GM12891 (cell line): ENCODE measurements around the gene NDC80.
"Not testable (repeated sequence)": the region's sequence is repeated elsewhere in the genome, so short reads cannot be mapped to it uniquely, and the experiment has no call there.

Experiments
- DNase-seq: peaks from one replicate; pipeline ENCODE4 v3.0.0; 2011; ENCODE audit warnings: low spot score; ENCODE audit not compliant: insufficient read length
- FAIRE-seq: peaks from 2 replicates; lab custom pipeline; 2011; peaks lifted over from hg19 to GRCh38; lab: Jason Lieb, UNC
- PAX5 ChIP-seq: IDR thresholded peaks from 2 replicates; pipeline ENCODE4 v1.6.1; 2011; ENCODE audit warnings: low read length, moderate library complexity, mild to moderate bottlenecking; ENCODE audit not compliant: insufficient read depth, severe bottlenecking
- POLR2A ChIP-seq: IDR thresholded peaks from 2 replicates; pipeline ENCODE4 v1.6.1; 2011; ENCODE audit warnings: low read depth, low read length, control low read depth
- POLR2AphosphoS5 ChIP-seq: IDR thresholded peaks from 2 replicates; pipeline ENCODE4 v1.6.1; 2011; ENCODE audit warnings: low read depth, low read length, control low read depth
- POU2F2 ChIP-seq: IDR thresholded peaks from 2 replicates; pipeline ENCODE4 v1.6.1; 2011; ENCODE audit warnings: low read depth, mild to moderate bottlenecking, control low read depth, low read length, moderate library complexity
- SPI1 ChIP-seq: IDR thresholded peaks from 2 replicates; pipeline ENCODE4 v1.6.1; 2011; ENCODE audit warnings: low read depth, low read length, control low read depth
- TAF1 ChIP-seq: IDR thresholded peaks from 2 replicates; pipeline ENCODE4 v1.6.1; 2011; ENCODE audit warnings: low read depth, low read length, control low read depth

NDC80 gene

DNA sequence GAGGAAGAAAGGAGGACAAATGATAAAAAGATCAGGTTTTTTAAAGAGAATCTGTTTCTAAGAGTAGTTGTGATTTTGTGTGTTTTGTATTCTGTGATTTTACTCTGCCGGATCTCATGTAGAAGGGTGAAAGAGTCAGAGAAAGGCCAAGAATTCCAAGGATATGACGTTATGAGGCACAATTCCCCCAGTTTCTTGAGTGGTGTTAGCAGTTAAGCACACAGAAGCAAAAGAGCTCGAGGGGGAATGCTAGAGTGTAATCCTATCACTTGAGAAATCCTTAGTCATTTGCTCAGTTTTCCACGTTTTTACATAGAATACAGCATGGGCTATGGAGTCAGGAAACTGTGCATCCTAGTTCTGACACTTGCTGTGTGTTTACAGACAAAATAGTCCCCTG is 34.9 kb upstream of the NDC80 start:
- FAIRE-seq: no peak
- no peak for TF ChIP-seq POLR2A
- no peak for TF ChIP-seq TAF1
- DNase-seq: no peak

DNA sequence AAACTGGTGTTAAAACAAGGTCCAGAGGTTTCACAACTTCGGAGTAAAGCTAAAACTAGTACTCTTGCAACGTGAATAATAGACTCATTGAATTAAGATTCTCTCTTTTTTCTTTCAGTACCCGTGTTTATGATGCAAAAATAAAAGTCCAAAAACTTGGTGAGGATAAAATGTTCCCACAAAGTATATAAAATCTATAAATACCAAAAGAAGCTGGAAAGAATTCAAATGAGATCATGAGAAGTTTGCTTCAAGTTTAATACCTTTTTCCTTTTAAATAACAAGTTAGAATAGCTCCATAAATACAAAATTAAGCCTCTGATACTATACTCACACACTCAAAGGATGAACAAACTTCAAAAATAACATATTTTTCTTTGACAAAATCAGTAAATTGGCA is 34.1 kb upstream of the NDC80 start:
- FAIRE-seq (no peak), DNase-seq (no peak)
- no peak for TF ChIP-seq SPI1
- TF ChIP-seq POLR2A: no peak
- TF ChIP-seq PAX5: no peak
- no peak for TF ChIP-seq POLR2AphosphoS5
- TF ChIP-seq TAF1: no peak
- TF ChIP-seq POU2F2: no peak

DNA sequence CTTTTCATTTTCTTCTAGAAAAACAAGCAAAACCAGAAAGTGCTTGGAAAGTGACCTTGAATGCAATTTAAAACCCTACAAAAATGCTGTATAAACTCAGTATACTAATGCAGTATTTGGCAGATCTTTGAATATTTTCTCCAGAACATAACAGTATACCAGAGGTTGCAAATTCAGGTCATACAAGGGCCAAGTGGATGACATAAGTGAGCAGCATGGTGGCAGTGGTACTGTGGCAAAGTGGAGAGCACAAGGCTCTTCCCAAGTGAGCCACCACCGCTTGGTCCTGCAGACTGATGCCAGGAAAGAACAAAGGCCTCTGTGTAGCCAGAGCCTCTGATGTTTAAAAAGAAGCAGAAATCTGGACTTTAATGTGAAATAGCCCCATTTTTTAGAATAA is 33.1 kb upstream of the NDC80 start:
- DNase-seq: no peak
- no peak for FAIRE-seq

DNA sequence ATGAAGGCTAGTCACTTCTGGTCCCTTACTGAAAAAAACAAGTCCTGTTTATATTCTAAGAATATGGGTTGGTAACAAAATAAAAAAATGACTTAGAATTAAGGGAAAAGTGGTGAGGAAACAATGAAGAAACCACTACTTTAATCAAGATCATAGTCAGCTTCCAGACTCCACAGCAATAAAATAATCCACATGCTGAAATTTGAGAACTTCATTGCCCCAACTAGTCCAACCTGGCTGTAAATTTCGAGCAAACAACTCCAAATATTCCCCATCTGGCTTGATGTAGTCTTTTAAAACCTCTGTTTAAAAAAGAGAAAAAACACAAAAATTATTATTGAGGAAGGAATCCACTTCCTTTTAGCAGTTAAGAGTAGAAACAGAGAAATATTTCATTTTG is 32.5 kb upstream of the NDC80 start:
- FAIRE-seq (no peak), DNase-seq (no peak)
- TF ChIP-seq PAX5 (no peak), POU2F2 (no peak), SPI1 (no peak), POLR2A (no peak), POLR2AphosphoS5 (no peak), TAF1 (no peak)

More for the DNA sequence above, 33.1 kb upstream of the NDC80 start:
- TF ChIP-seq POLR2AphosphoS5 (no peak), POU2F2 (no peak), POLR2A (no peak), SPI1 (no peak), TAF1 (no peak), PAX5 (no peak)

DNA sequence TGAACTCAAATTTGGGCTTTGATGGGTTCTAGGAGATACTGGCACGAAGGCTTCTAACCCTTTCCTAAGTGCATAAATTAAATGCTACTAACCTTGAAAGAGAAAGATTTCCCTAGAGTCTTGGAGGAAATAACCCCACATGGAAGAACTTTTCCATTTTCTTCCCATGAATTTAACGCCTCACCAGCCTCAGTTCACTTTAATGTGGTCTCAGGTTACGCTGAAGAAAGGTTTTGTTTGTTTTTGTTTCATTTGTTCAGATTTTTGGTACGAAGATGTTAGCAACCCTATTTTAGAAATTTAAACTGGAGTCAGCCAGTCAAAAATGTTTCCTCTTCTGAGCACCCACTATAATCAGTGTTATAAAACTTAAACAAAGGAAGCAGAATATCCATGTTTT is 30.8 kb upstream of the NDC80 start:
- TF ChIP-seq POU2F2 (no peak), TAF1 (no peak), SPI1 (no peak), POLR2A (no peak), PAX5 (no peak), POLR2AphosphoS5 (no peak)
- no peak for FAIRE-seq
- no peak for DNase-seq

DNA sequence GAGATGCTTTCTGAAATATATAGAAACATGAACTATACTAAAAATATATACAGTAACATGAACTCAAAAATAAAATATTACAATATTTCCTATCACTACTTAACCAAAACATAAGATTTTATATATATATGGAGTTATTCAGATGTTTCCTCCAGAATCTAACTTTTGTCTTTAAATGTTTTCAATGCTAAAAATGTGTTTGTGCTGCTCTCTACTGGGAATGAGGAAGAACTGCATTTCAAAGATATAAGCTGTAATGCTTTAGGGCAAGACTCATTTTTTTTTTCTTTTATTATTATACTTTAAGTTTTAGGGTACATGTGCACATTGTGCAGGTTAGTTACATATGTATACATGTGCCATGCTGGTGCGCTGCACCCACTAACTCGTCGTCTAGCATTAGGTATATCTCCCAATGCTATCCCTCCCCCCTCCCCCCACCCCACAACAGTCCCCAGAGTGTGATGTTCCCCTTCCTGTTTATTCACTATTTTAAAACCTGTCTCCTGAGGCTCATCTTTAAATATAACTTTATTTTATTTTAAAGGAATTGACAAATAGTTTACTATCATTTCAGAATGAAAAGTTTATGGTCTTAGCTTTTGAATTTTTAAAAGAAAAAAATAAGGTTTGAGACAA is 29.3 kb upstream of the NDC80 start:
- peak; percentile 41 for FAIRE-seq
- not testable (repeated sequence) for DNase-seq

DNA sequence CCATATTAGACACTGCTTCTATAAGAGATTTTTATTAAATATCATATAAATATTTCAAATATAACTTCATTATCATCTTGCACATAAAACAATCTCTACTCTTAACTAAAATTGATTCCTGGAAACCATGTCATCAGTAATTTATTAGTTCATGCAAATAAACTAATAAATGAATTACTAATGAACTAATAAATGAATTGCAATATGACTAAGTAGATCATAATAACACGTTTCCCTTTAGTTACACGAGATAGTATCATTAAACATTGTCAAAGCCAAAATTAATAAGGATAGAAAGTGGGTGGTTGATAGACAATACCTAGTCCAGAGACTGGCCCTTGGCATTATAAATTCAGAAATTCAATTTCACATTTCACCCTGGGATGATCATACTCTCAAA is 26.2 kb upstream of the NDC80 start:
- TF ChIP-seq POLR2AphosphoS5 (no peak), SPI1 (no peak), PAX5 (no peak), POU2F2 (no peak)
- FAIRE-seq (no peak), DNase-seq (no peak)

DNA sequence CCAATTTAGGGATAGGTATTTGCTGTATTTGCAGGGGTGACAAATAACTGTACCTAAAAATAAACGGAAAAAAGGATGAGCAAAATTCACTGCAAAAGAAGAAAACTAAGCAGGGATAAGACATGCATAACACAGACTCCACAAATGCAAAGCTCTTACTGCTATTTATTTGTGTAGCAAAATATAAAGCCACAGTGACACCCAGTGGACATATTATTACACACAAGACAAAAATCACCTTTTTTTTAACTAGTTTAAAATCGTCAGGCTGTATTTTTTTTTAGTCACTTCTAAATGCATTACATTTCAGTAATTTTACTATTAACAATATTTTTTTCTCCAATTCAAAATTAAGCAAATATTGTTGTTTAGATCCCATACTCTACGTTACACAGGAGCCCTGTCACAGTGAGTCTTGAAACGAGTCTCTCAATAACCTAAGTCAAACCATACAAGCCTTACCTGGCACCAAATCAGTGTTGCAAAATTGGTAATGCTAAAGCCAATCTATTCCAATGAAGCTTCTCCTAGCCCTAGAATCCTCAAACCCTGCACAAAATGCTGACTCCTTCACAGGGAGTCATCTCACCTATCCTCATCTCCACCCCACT is 23.8 kb upstream of the NDC80 start:
- DNase-seq: no peak
- TF ChIP-seq POU2F2 (no peak), TAF1 (no peak), POLR2AphosphoS5 (no peak), PAX5 (no peak), POLR2A (no peak), SPI1 (no peak)
- peak; percentile 40 for FAIRE-seq

DNA sequence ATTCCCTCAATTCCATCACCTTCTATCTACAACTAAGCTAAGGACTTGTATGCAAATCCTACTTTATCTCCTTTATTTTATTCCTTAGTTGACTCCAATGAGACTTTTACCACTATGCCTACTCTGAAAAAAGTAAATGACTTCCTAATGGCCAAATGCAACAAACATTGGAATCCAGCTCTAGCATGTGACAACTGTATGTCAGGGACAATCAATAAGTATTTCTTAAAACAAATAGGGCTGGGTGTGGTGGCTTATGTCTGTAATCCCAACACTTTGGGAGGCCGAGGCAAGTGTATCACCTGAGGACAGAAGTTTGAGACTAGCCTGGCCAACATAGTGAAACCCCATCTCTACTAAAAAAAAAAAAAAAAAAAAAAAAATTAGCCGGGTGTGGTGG is 21.9 kb upstream of the NDC80 start:
- no peak for FAIRE-seq
- no peak for TF ChIP-seq TAF1
- no peak for DNase-seq

DNA sequence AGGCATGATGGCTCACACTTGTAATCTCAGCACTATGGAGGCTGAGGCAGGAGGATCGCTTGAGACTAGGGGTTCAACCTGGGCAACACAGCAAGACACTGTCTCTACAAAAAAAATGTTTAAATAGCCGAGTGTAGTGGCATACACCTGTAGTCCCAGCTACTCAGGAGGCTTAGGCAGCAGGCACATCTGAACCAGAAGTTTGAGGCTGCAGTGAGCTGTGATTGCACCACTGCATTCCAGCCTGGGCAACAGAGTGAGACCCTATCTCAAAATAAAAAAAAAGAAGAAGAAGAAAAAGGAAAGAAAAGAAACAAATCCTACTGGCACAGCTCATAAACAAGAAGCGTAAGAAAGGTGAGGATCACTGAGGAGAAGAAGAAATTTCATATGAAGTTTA is 19.9 kb upstream of the NDC80 start:
- TF ChIP-seq PAX5 (no peak), POU2F2 (no peak)
- FAIRE-seq (no peak), DNase-seq (no peak)

DNA sequence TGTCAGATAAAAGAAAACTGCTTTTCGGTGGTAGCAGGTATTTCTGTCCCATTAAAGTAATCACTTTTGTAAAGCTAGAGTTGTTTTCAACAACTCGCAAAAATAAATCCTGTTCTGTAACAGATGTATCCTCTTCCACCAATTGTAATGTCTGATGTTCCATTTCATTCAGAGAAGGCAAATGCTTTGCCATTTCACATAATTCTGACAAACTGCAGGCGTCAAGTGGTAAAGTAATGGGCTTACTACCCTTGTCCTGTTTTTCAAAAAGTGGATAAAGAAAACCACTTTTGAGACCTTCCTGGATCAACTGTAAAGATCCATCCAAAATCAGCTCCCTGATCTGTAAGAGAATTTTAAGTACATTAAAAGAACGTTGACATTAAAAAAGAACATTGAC is 16.7 kb upstream of the NDC80 start:
- TF ChIP-seq POU2F2 (no peak), POLR2AphosphoS5 (no peak), POLR2A (no peak), SPI1 (no peak), TAF1 (no peak), PAX5 (no peak)
- FAIRE-seq (no peak), DNase-seq (no peak)
